Measurements from ENCODE around the gene GPR45.

Gene GPR45

GRCh38 chr2:105262651-105263091, 21.1 kb downstream of the GPR45 start:
- no peak for TF ChIP-seq CTCF (IDR thresholded peaks at IDR 0.05; ENCODE audit: insufficient read depth, low read depth, low read length, missing control alignments)

GRCh38 chr2:105269426-105269825, 27.9 kb downstream of the GPR45 start:
- no peak overlapping the region for H3K4me3 ChIP-seq (ENCODE audit: low read depth, low read length)
- TF ChIP-seq CTCF (IDR thresholded peaks at IDR 0.05; ENCODE audit: insufficient read depth, low read depth, low read length, missing control alignments) = no peak
- DNase-seq (ENCODE audit: low read depth) = no peak

More at GRCh38 chr2:105262651-105263091, 21.1 kb downstream of the GPR45 start:
- H3K4me3 ChIP-seq (ENCODE audit: low read depth, low read length) = no peak overlapping the region
- DNase-seq (ENCODE audit: low read depth) = no peak

DNA sequence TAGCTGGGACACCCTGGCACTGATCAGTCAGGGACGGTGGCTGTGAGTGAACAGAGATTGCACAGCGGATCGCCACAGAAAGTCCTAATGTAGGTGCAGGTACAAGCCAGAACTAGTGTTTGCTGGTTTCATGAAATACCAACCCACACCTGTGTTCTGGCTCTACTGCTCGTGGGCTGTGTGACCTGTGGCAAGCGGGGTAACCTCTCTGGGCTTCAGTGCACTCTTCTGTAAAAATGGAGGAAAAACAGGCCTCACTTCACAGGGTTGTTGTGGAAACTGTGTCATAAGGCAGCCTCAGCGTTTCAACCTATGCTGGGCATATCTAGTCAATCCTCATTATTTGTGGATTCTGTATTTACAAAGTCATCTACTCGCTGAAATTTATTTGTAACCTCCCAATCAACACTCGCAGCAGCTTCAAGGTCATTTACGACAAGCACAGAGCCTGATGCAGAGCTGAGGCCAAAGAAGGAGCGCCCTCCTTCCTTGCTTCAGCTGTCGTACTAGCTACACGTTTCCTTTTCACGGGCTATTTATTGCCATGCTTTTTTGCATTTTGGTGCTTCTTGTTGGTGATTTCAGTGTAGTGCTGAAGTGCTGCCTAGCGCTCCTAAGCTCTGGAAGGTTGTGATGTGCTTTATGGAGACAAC, 30.0 kb downstream of the GPR45 start:
- TF ChIP-seq CTCF (IDR thresholded peaks at IDR 0.05; ENCODE audit: insufficient read depth, low read depth, low read length, missing control alignments) = no peak
- no peak overlapping the region for H3K4me3 ChIP-seq (ENCODE audit: low read depth, low read length)
- no peak for DNase-seq (ENCODE audit: low read depth)

GRCh38 chr2:105272176-105272575, 30.6 kb downstream of the GPR45 start:
- H3K4me3 ChIP-seq (ENCODE audit: low read depth, low read length) = no peak overlapping the region
- TF ChIP-seq CTCF (IDR thresholded peaks at IDR 0.05; ENCODE audit: insufficient read depth, low read depth, low read length, missing control alignments) = no peak
- no peak for DNase-seq (ENCODE audit: low read depth)

DNA sequence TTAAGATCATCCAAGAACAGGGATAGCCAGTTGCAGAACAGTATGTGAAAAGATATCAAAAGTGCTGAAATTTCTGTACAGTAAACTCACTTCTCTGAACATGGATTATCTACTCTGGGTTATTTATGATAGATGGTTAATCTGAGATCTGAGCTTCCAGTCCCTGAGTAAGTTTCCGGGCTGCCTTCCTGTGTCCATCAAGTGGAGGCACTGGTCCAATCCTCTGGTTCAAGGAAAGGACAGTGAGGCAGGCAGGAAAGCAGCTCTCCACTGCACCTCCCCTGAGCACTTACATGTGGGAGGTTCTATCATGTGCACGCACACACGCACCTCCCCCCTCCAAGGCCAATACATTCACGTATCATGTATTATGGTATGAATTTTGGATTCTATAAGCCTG, 32.5 kb downstream of the GPR45 start:
- H3K4me3 ChIP-seq (ENCODE audit: low read depth, low read length) = no peak overlapping the region
- no peak for TF ChIP-seq CTCF (IDR thresholded peaks at IDR 0.05; ENCODE audit: insufficient read depth, low read depth, low read length, missing control alignments)
- no peak for DNase-seq (ENCODE audit: low read depth)

DNA sequence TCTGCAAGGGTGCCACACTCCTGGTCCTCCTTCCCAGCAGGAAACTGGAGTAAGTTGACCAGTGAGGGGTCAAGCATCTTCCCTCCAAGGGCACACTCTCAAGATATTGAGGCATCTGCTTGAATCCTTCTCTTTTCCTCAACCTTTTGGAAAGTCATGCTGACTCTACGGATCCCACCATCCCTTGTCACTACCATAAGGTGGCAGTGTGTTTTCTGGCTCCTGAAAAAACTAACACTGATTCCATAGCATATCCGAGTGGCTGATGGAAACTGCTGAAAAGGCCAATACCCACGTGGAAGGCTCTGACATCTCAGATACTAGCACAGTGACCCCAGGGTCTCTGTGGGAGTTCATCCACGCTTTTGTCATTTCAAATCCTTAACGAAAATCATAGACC, 37.1 kb downstream of the GPR45 start:
- no peak for TF ChIP-seq CTCF (IDR thresholded peaks at IDR 0.05; ENCODE audit: insufficient read depth, low read depth, low read length, missing control alignments)
- no peak overlapping the region for H3K4me3 ChIP-seq (ENCODE audit: low read depth, low read length)
- no peak for DNase-seq (ENCODE audit: low read depth)

DNA sequence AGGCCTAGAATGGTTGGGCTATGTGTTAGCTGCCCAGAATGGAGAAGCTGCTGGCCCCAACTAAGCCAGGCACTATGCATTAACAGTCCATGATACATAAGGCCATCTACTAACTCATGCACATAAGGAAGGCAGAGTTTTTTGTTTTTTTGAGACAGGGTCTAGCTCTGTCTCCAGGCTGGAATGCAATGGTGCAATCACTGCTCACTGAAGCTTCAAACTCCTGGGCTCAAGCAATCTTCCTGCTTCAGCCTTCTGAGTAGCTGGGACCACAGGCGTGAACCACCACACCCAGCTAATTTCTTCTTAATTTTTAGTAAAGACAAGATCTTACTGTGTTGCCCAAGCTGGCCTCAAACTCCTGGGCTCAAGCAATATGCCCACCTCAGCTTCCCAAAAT, 37.6 kb downstream of the GPR45 start:
- DNase-seq (ENCODE audit: low read depth) = no peak
- TF ChIP-seq CTCF (IDR thresholded peaks at IDR 0.05; ENCODE audit: insufficient read depth, low read depth, low read length, missing control alignments) = no peak
- no peak overlapping the region for H3K4me3 ChIP-seq (ENCODE audit: low read depth, low read length)

Measured in GM12865 (cell line).